Left lung (tissue), 10 donors: ENCODE results near the gene LRRC28. TPM values are rescaled to one million over a fixed set of nuclear protein-coding genes. Genes with fewer than 3 reads are reported as not detected.

Experiments used
- ATAC-seq: fragments of 200-7000 bp; cut with Tn5 transposase; one replicate; pipeline ENCODE4 v1.9.1; 2020; ENCODE audit warnings: moderate library complexity
- DNase-seq, 4 donors: peaks; one replicate each; pipeline ENCODE4 v3.0.0-alpha.2; 2013 to 2020
- H3K27ac ChIP-seq, 2 donors: fragments of 200-600 bp; sonication (generic) in 1 of 2; one replicate each; pipeline versions ENCODE4 v1.5.0 to v1.8.0; 2020 to 2021
- H3K27me3 ChIP-seq, 2 donors: fragments of 200-600 bp; sonication (generic) in 1 of 2; one replicate each; pipeline versions ENCODE4 v1.5.0 to v1.8.0; 2020 to 2021
- H3K36me3 ChIP-seq, 2 donors: fragments of 200-600 bp; sonication (generic) in 1 of 2; one replicate each; pipeline versions ENCODE4 v1.5.0 to v1.8.0; 2020 to 2021
- H3K4me1 ChIP-seq, 2 donors: fragments of 200-600 bp; one replicate each; pipeline ENCODE4 v1.8.0; 2021
- H3K4me3 ChIP-seq, 2 donors: fragments of 200-600 bp; sonication (generic) in 1 of 2; one replicate each; pipeline versions ENCODE4 v1.5.0 to v1.8.0; 2020 to 2021; ENCODE audit warnings: mild to moderate bottlenecking in 1 of 2
- H3K9me3 ChIP-seq, 2 donors: fragments of 200-600 bp; sonication (generic) in 1 of 2; one replicate each; pipeline versions ENCODE4 v1.5.0 to v1.8.0; 2020 to 2021
- intact Hi-C, 2 donors: fragments of 100-400 bp; cut with DNase I; formaldehyde crosslinking; loops; one replicate each; pipeline versions ENCODE4 v1.11.2 to v1.14.2; 2022
- polyA plus RNA-seq, 6 donors: library from polyadenylated mRNA; unstranded; fragments of 120-200 nt; gene quantifications; one replicate each; pipeline ENCODE4 v1.2.1, GENCODE V29; 2013; ENCODE audit not compliant: insufficient read length in 6 of 6
- total RNA-seq, 2 donors: library from RNA; stranded (reverse); fragmentation: NEBNext Ultra II Directional; extraction: Animal tissue kit (Norgen Biotek cat#: 25700); gene quantifications; one replicate each; pipeline ENCODE4 v1.2.1, GENCODE V29; 2021
- TF ChIP-seq, protein P1 (sequence below), 2 donors: fragments of 200-600 bp; sonication (generic) in 1 of 2; IDR thresholded peaks; one replicate each; pipeline versions ENCODE4 v1.5.0 to v1.8.0; 2021; ENCODE audit warnings: antibody characterized with exemption in 2 of 2
- donor health status: DM: no; HTN: yes; CAD: no.
- donor health status: DM: no; HTN: no; CAD: no.

Gene LRRC28
- total and polyA plus RNA-seq, 8 donors: 14.9 to 29.7 (median 25.0) TPM

DNA sequence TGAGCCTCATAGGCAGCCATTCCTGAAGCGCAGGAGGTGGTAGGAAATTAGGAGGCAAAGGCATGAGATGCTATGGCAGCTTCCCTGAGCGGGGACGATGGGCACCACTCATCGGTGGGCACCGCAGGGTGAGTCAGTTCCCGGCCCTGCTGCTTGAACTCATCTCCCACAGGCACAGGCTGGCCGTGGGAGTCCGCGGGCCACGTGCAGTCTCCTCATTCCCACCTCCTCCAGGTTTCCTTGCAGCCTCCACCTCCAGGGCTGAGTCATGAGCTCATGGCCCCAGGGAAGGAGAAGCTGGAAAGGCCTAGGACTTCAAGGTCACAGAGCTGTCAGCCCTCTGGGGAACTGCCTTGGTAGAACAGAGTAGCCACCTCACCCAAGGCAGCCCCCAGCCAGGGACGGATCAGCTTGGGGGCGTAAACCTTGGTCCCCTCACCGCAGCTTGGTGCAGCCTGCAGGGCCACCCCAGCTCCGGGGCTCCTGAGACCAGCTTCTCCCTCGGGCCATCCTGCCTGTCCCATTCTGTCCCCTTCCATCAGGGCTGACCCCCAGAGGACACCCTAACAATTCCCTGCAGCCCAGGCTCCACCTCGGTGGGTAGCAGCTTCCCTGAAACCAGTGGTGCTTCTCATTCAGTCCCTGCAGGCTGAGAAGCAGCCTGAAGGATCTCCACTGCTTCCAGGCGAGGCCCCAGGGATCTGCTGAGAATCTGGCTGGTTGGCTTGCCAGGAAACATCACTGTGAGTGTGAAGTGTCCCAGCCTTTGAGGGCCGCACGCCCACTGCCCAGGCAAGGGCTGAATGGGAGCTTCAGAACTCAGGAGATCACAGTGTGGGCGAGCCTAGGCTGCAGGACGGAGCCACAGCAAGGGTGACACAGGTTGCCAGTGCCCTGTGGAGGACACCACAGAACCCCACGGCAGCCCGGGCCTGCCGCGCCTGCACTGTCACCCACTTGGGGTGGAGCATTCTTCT lies 163.8 kb downstream of the LRRC28 start:
- H3K4me1 ChIP-seq: no peaks in the 10 kb centered on the region
- intact Hi-C loops: no loop called here
- TF ChIP-seq, protein P1, sequence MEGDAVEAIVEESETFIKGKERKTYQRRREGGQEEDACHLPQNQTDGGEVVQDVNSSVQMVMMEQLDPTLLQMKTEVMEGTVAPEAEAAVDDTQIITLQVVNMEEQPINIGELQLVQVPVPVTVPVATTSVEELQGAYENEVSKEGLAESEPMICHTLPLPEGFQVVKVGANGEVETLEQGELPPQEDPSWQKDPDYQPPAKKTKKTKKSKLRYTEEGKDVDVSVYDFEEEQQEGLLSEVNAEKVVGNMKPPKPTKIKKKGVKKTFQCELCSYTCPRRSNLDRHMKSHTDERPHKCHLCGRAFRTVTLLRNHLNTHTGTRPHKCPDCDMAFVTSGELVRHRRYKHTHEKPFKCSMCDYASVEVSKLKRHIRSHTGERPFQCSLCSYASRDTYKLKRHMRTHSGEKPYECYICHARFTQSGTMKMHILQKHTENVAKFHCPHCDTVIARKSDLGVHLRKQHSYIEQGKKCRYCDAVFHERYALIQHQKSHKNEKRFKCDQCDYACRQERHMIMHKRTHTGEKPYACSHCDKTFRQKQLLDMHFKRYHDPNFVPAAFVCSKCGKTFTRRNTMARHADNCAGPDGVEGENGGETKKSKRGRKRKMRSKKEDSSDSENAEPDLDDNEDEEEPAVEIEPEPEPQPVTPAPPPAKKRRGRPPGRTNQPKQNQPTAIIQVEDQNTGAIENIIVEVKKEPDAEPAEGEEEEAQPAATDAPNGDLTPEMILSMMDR (IDR thresholded peaks at IDR 0.05): no peak
- no peaks in the 10 kb centered on the region for H3K9me3 ChIP-seq
- no peaks in the 10 kb centered on the region for H3K27me3 ChIP-seq
- no peaks in the 10 kb centered on the region for H3K36me3 ChIP-seq
- H3K4me3 ChIP-seq: no peak overlapping the region
- no peak for ATAC-seq
- DNase-seq: peak in 1 of 4 donors; percentile 65
- no peak overlapping the region for H3K27ac ChIP-seq

DNA sequence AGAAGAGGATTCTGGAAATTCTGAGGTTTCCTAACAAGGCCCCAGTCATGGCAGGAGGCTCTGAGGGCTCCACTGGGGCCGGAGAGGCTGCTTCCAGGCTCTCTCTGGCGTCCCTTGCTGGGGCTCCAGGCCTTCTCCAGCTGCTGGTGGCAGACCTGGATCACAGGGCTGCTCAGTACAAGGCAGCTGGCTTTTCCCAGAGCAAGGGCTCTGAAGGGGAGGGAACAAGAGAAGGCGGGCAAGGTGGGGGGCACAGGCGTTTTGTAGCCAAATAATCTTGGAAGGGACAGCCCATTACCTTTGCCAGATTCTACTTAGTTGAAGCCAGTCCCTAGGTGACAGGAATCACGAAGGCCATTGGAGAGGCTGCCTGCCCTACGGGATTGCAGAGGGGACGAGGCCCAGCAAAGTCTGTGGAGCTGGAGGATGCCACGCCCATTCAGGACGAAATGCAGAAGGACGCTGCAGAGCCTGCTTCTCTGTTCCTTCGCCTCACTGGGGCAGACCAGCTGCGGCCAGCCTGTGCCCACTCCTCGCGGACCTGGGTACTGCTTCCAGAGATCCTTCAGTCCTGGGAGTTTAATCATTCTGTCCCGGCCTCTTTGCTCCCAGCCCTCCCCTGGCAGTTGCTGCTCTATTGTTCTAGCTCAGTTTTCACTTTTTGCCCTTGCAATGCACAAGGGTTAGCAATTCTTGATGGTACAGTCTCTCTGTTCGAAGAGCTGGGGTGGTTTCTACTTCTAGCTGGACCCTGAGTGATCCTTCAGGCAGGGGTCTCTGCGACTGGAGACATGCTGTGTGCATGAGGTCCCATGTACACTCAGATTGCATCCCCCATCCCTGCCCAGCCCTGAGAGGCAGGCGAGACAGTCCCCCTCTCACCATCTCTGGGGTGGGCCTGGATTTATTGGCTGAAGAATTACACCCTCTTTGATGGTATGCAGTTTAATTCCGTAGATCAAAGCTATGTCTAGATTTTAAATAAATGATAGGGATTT lies 165.2 kb downstream of the LRRC28 start:
- ATAC-seq: no peak
- Histone ChIP-seq H3K4me3 (no peak overlapping the region), H3K9me3 (no peaks in the 10 kb centered on the region), H3K4me1 (no peaks in the 10 kb centered on the region), H3K27me3 (no peaks in the 10 kb centered on the region), H3K36me3 (no peaks in the 10 kb centered on the region), H3K27ac (no peak overlapping the region)
- TF ChIP-seq, protein P1 (IDR thresholded peaks at IDR 0.05): no peak
- peak in 1 of 4 donors; percentile 69 for DNase-seq
- intact Hi-C loops: no loop called here

DNA sequence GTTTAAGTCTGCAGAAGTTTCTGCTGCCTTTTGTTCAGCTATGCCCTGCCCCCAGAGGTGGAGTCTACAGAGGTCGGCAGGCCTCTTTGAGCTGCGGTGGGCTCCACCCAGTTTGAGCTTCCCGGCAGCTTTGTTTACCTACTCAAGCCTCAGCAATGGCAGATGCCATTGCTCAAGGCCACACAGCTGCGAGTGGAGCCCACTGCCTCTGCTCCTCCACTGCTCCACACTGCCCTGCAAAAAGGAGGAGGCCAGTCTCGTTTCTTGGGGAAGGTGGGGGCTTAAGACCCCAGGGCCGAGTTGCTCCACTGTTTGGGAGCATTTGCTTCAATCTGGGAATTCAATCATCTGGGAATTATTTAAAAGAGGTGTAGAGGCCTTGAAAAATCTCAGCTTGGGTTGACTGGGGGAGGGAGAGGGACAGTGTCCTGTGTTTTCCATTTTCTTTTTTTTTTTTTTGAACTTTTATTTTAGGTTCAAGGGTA lies 169.9 kb downstream of the LRRC28 start:
- H3K27me3 ChIP-seq: no peaks in the 10 kb centered on the region
- H3K4me1 ChIP-seq: peaks cover 0 to 7% of the 10 kb centered on the region in 2 donors
- H3K9me3 ChIP-seq: no peaks in the 10 kb centered on the region
- DNase-seq (peak in 1 of 4 donors; percentile 57), ATAC-seq (no peak)
- intact Hi-C loops: no loop called here
- H3K27ac ChIP-seq: no peak overlapping the region
- H3K36me3 ChIP-seq: no peaks in the 10 kb centered on the region
- TF ChIP-seq, protein P1 (IDR thresholded peaks at IDR 0.05): no peak
- no peak overlapping the region for H3K4me3 ChIP-seq

DNA sequence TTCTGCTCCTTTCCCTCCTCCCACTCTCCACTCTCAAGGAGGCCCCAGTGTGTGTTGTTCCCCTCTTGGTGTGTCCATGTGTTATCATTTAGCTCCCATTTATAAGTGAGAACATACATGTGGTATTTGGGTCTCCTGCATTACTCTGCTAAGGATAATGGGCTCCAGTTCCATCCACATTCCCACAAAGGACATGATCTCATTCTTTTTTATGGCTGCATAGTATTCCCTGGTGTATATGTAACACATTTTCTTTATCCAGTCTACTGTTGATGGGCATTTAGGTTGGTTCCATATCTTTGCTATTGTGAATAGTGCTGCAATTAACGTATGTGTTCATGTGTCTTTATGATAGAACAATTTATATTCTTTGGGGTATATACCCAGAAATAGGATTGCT lies 170.5 kb downstream of the LRRC28 start:
- DNase-seq (no peak), ATAC-seq (no peak)
- intact Hi-C loops: no loop called here
- H3K27me3 ChIP-seq: no peaks in the 10 kb centered on the region
- TF ChIP-seq, protein P1 (IDR thresholded peaks at IDR 0.05): no peak
- H3K4me3 ChIP-seq: no peak overlapping the region
- H3K27ac ChIP-seq: no peak overlapping the region
- H3K4me1 ChIP-seq: peaks cover 0 to 7% of the 10 kb centered on the region in 2 donors
- no peaks in the 10 kb centered on the region for H3K36me3 ChIP-seq
- H3K9me3 ChIP-seq: no peaks in the 10 kb centered on the region
